Progenitor cell of endocrine pancreas (in vitro differentiated cells): ENCODE measurements around the gene ZFYVE19. TPM values are rescaled to one million over a fixed set of nuclear protein-coding genes. Genes with fewer than 3 reads are reported as not detected.
A peak's percentile ranks its signal among the peaks of the same experiment; 100 is the strongest.

Source experiments
- DNase-seq: peaks from one replicate; pipeline ENCODE4 v3.0.0; 2021; ENCODE audit warnings: low spot score; ENCODE audit not compliant: unreplicated experiment
- H3K27ac Mint-ChIP-seq: 2 replicates; pipeline ENCODE4 v1.8.0; 2021; ENCODE audit warnings: mild to moderate bottlenecking, moderate library complexity, mixed read lengths
- H3K27me3 Mint-ChIP-seq: 2 replicates; pipeline ENCODE4 v1.8.0; 2021; ENCODE audit warnings: mixed read lengths
- H3K36me3 Mint-ChIP-seq: 2 replicates; pipeline ENCODE4 v1.8.0; 2022; ENCODE audit warnings: mixed read lengths; ENCODE audit not compliant: insufficient read depth
- H3K4me1 Mint-ChIP-seq: 2 replicates; pipeline ENCODE4 v1.8.0; 2021; ENCODE audit warnings: low read depth, mixed read lengths
- H3K4me3 Mint-ChIP-seq: 2 replicates; pipeline ENCODE4 v1.8.0; 2021; ENCODE audit warnings: low read depth, mild to moderate bottlenecking, moderate library complexity, mixed read lengths
- H3K9me3 Mint-ChIP-seq: 2 replicates; pipeline ENCODE4 v1.8.0; 2021; ENCODE audit warnings: low read depth, mixed read lengths
- CTCF ChIP-seq: fragments of 200-600 bp; sonication (generic); IDR thresholded peaks from one replicate; pipeline ENCODE4 v1.5.0; 2021; ENCODE audit warnings: antibody characterized with exemption, mild to moderate bottlenecking; ENCODE audit not compliant: unreplicated experiment
- total RNA-seq: library from RNA; stranded (reverse); gene quantifications from 2 replicates; pipeline ENCODE4 v1.2.1, GENCODE V29; 2021

The ZFYVE19 gene
- total RNA-seq, 1 donor from 2014 or later, result 25.2 TPM

- Mint-ChIP-seq H3K27me3 (no peaks in the 10 kb centered on the region), H3K4me1 (no peaks in the 10 kb centered on the region), H3K9me3 (no peaks in the 10 kb centered on the region), H3K4me3 (no peak overlapping the region), H3K27ac (no peak overlapping the region), H3K36me3 (peaks cover 13% of the 10 kb centered on the region)
- no peak for DNase-seq
- TF ChIP-seq CTCF, result no peak
Observed at GRCh38 chr15:40836020-40836419, 29.1 kb downstream of the ZFYVE19 start.

- no peak for DNase-seq
- H3K27ac Mint-ChIP-seq, result no peak overlapping the region
- H3K9me3 Mint-ChIP-seq, result no peaks in the 10 kb centered on the region
- no peak for TF ChIP-seq CTCF
- peaks cover 6% of the 10 kb centered on the region for H3K36me3 Mint-ChIP-seq
- no peak overlapping the region for H3K4me3 Mint-ChIP-seq
- H3K4me1 Mint-ChIP-seq, result peaks cover 2% of the 10 kb centered on the region
- no peaks in the 10 kb centered on the region for H3K27me3 Mint-ChIP-seq
Observed at GRCh38 chr15:40838756-40839155, 31.9 kb downstream of the ZFYVE19 start.

GRCh38 chr15:40841741-40842140 lies 34.9 kb downstream of the ZFYVE19 start:
- DNase-seq, result no peak
- no peak for TF ChIP-seq CTCF
- no peaks in the 10 kb centered on the region for H3K9me3 Mint-ChIP-seq
- H3K36me3 Mint-ChIP-seq, result peaks cover 5% of the 10 kb centered on the region
- H3K27ac Mint-ChIP-seq, result no peak overlapping the region
- peaks cover 20% of the 10 kb centered on the region for H3K4me1 Mint-ChIP-seq
- H3K4me3 Mint-ChIP-seq, result no peak overlapping the region
- no peaks in the 10 kb centered on the region for H3K27me3 Mint-ChIP-seq

GRCh38 chr15:40843261-40843884 lies 36.5 kb downstream of the ZFYVE19 start:
- peak overlapping the region; percentile 84 for H3K4me3 Mint-ChIP-seq
- no peaks in the 10 kb centered on the region for H3K27me3 Mint-ChIP-seq
- peak; percentile 6 for TF ChIP-seq CTCF
- peaks cover 36% of the 10 kb centered on the region for H3K4me1 Mint-ChIP-seq
- H3K9me3 Mint-ChIP-seq, result no peaks in the 10 kb centered on the region
- H3K36me3 Mint-ChIP-seq, result peaks cover 9% of the 10 kb centered on the region
- no peak for DNase-seq
- peak overlapping the region; percentile 98 for H3K27ac Mint-ChIP-seq

GRCh38 chr15:40843885-40844695 lies 37.2 kb downstream of the ZFYVE19 start, which contains the start of gene SPINT1:
Gene SPINT1 (plus strand): TSS chr15:40844048. CDS start chr15:40844555, 507 bp downstream.
- peaks cover 10% of the 10 kb centered on the region for H3K36me3 Mint-ChIP-seq
- H3K27ac Mint-ChIP-seq, result peak within 1 kb of the TSS; percentile 99
- H3K4me3 Mint-ChIP-seq, result peak within 1 kb of the TSS; percentile 96
- no peak for TF ChIP-seq CTCF
- H3K27me3 Mint-ChIP-seq, result no peaks in the 10 kb centered on the region
- H3K4me1 Mint-ChIP-seq, result peaks cover 37% of the 10 kb centered on the region
- no peaks in the 10 kb centered on the region for H3K9me3 Mint-ChIP-seq
- DNase-seq, result peak; percentile 44
